Skin of body (tissue), 2 donors: Measurements from ENCODE around the gene C15orf39. TPM values are rescaled to one million over a fixed set of nuclear protein-coding genes. Genes with fewer than 3 reads are reported as not detected.
"Not testable (repeated sequence)": the region's sequence is repeated elsewhere in the genome, so short reads cannot be mapped to it uniquely, and the experiment has no call there.

Source experiments
- DNase-seq: peaks from one replicate; lab custom pipeline; 2025; lab: John Stamatoyannopoulos, UW
- total RNA-seq: library from RNA; depleted of rRNA; stranded (reverse); fragments of >200 nt; gene quantifications from one replicate; pipeline ENCODE4 v1.2.3, GENCODE V29; 2014

Gene C15orf39
- total RNA-seq, 1 donor from 2014 or later: 5.9 TPM

- DNase-seq: no peak
These were observed 9.9 kb downstream of the C15orf39 start for GRCh38 chr15:75211436-75212199.

GRCh38 chr15:75212200-75212858, 10.6 kb downstream of the C15orf39 start:
- DNase-seq: no peak

GRCh38 chr15:75213212-75213767, 11.6 kb downstream of the C15orf39 start:
- DNase-seq: no peak

- no peak for DNase-seq
These were observed 12.1 kb downstream of the C15orf39 start for GRCh38 chr15:75213768-75214221.

GRCh38 chr15:75214293-75215096, 12.8 kb downstream of the C15orf39 start:
- DNase-seq: no peak

- DNase-seq: no peak
These were observed 13.7 kb downstream of the C15orf39 start for GRCh38 chr15:75215107-75216004.

GRCh38 chr15:75217012-75217411, 15.3 kb downstream of the C15orf39 start:
- no peak for DNase-seq

- not testable (repeated sequence) for DNase-seq
These were observed 15.9 kb downstream of the C15orf39 start for GRCh38 chr15:75217574-75217973.

GRCh38 chr15:75219507-75219929, 17.8 kb downstream of the C15orf39 start:
- not testable (repeated sequence) for DNase-seq

- no peak for DNase-seq
These were observed 22.0 kb downstream of the C15orf39 start for GRCh38 chr15:75223688-75224087.

- DNase-seq: no peak
These were observed 22.6 kb downstream of the C15orf39 start for GRCh38 chr15:75224281-75224680.

- DNase-seq: not testable (repeated sequence)
These were observed 23.6 kb downstream of the C15orf39 start for GRCh38 chr15:75225102-75225836.

GRCh38 chr15:75225951-75226732, 24.5 kb downstream of the C15orf39 start:
- no peak for DNase-seq

- not testable (repeated sequence) for DNase-seq
These were observed 25.4 kb downstream of the C15orf39 start for GRCh38 chr15:75227112-75227511.

- DNase-seq: no peak
These were observed 26.1 kb downstream of the C15orf39 start for GRCh38 chr15:75227663-75228280.

GRCh38 chr15:75228787-75229186, 27.1 kb downstream of the C15orf39 start:
- no peak for DNase-seq

GRCh38 chr15:75229191-75230015, 27.7 kb downstream of the C15orf39 start:
- no peak for DNase-seq

- DNase-seq: no peak
These were observed 28.3 kb downstream of the C15orf39 start for GRCh38 chr15:75230016-75230343.
